PC-9 (cell line): ENCODE results near the gene SAFB2.

Experiments
- EZH2 ChIP-seq: fragments of 200-600 bp; sonication (generic); IDR thresholded peaks from 2 replicates; pipeline ENCODE4 v1.8.0; 2017; ENCODE audit warnings: antibody characterized with exemption, low read depth
- TF ChIP-seq, protein P1 (sequence below): fragments of 200-600 bp; sonication (generic); conservative IDR thresholded peaks from 2 replicates; pipeline ENCODE4 v1.6.1; 2017; ENCODE audit warnings: mixed run types, antibody characterized with exemption, mild to moderate bottlenecking, moderate library complexity

DNA sequence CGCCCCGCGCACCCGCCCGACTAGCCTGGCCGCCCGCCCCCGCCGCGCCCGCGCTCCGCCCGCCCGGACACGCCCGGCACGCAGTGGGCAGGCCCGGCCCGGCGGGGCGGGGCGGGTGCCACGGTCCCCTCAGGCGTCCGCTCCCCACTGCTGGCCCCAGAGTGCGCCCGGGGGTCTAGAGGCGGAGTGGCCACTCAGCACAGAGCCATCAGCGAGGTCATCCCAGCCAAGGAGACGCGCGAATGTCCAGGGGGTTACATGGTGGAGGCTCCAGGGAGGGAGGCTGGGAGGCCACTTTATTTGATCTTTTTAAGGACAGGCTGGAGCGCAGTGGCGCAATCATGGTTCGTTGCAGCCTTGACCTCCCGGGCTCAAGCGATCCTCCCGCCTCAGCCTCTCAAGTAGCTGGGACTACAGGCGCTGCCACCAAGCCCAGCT lies 54.6 kb downstream of the SAFB2 start:
- TF ChIP-seq, protein P1, sequence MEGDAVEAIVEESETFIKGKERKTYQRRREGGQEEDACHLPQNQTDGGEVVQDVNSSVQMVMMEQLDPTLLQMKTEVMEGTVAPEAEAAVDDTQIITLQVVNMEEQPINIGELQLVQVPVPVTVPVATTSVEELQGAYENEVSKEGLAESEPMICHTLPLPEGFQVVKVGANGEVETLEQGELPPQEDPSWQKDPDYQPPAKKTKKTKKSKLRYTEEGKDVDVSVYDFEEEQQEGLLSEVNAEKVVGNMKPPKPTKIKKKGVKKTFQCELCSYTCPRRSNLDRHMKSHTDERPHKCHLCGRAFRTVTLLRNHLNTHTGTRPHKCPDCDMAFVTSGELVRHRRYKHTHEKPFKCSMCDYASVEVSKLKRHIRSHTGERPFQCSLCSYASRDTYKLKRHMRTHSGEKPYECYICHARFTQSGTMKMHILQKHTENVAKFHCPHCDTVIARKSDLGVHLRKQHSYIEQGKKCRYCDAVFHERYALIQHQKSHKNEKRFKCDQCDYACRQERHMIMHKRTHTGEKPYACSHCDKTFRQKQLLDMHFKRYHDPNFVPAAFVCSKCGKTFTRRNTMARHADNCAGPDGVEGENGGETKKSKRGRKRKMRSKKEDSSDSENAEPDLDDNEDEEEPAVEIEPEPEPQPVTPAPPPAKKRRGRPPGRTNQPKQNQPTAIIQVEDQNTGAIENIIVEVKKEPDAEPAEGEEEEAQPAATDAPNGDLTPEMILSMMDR, result no peak
- no peak for TF ChIP-seq EZH2
